Effector CD8-positive, alpha-beta T cell (primary cell): ENCODE measurements around the gene MARCKS.
"Not testable (repeated sequence)": the region's sequence is repeated elsewhere in the genome, so short reads cannot be mapped to it uniquely, and the experiment has no call there.

Experiments
- DNase-seq: peaks from one replicate; lab custom pipeline; 2025; lab: John Stamatoyannopoulos, UW

Gene MARCKS

DNA sequence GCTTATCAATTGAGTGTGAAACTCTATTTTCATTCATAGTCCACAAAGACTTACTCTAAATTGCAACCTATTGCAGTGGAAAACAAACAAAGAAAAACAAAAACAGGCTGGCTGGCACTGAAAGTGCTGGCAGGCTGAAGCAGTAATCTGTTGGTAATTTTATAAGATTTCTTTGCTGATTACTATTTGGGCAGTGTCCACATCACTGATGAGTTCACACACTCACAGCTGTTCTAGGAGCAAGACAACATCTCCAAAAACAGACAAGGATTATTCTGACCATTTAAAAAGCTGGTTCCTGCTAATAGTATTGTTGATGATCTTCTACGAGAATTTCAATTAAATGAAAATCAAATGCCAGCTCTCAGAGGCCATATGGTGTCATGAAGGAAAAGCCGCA lies 26.9 kb downstream of the MARCKS start:
- no peak for DNase-seq

GRCh38 chr6:113886512-113886911 lies 29.4 kb downstream of the MARCKS start:
- DNase-seq = no peak

GRCh38 chr6:113888493-113888892 lies 31.3 kb downstream of the MARCKS start:
- DNase-seq = no peak

DNA sequence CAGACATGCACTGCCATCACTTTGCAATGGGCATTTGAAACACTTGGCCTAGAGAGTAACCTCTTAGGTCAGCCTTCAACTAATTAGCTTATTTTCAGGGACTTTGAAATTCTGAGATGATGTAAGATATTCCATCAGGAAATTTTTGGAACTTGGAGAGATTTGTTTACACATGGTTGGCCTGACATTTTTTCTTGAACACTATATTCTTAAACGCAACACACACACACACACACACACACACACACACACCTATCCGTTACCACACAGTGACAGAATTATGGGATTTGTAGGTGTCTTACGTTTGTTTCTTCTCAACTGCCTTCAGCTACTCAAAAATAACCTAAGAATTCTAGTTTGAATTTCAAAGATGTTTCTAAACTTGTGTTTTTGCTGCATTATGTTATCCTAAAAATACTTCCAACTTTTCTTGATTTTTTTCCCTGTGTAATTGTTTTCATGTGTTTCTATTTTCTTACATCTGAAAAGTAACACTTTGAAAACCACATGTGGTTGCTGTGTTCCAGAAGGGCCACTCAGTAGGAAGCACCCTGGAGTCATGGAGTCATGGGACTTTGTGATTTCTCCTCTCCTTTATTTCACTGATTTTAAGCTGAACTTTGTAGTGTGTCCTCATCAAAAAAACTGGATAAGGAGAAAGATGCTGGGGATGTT lies 31.9 kb downstream of the MARCKS start:
- DNase-seq = no peak

- no peak for DNase-seq
Measured at GRCh38 chr6:113893451-113893850, 36.3 kb downstream of the MARCKS start.

DNA sequence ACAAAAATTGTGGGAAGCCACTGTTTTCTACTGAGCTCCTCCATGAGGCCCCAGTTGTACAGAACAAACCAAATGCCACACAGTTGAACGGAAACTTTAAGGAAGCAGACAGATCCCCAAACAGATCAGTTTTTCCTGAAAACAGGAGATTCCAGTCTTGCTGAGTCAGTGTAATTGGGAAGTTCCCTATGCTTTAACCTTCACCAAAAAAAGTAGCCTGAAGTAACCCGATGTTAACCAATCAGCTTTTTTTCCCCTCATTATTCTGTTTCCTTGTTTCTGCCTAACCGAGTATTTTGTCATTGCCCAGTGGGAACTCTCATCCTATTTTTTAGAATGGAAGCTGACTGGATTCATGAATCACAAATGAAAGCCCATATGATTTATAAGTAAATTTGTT lies 36.7 kb downstream of the MARCKS start:
- no peak for DNase-seq

- DNase-seq = no peak
Measured at GRCh38 chr6:113894712-113895674, 37.8 kb downstream of the MARCKS start.

- DNase-seq = no peak
Measured at GRCh38 chr6:113901482-113901881, 44.3 kb downstream of the MARCKS start.

DNA sequence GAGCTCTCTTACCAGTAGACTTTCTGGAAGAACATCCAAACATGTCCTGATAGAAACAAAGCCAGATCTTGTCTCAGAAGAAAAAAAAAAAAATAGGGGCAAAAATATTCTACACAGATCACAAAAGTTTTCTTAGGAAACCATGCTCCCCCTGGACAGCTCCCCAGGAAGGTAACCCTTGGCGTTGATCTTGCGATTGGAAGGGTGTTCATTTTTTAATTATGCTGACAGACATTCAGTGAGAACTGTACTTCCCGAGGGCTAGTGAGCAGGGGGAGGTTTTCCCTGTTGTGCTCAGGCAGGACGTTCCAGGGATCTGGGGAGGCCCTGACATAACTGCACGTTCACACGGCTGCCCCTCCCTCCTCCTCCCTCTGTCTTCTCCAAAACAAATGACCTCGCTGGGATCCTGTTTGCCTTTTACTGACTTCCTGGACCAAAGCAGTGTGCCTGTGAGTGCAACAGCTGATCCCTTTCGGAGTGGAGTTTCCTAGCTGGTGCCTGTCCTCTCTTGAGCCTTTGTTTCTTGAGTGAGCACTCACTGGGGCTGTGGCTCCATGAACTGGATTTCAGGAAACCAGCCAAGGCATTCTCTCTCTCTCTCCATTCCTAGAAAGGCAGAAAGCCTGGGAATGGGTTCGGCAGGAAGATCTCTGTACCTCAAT lies 46.7 kb downstream of the MARCKS start:
- no peak for DNase-seq

DNA sequence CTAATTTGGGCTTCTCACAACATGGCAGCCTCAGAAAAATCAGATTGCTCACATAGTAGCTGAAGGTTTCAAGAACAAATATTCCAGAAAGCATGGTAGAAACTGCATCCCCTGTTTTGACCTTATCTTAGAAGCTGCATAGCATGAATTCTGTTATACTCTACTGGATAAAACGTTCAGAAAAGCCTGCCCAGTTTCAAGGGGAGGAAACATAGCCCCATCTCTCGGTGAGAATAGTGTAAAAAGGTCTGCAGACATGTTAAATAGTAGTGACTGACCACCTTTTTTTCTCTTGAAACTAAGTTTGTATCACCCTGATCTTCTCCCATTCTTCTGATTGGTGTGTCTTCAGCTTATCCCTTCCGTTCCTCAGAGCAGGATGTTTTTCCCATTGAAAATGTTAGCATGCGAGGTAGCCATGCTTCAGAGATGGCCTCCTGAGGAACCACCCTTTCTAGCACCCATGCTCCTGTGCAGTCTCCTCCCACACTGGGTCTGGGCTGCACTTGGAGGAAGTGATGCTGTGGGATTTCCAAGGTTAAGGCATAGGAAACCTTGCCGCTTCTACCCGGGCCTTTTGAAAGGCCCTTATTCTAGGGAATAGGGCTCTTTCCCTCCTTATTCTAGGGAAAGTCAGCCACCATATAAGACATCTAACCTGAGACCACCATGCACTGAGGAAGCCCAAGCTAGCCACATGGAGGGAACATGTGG lies 50.1 kb downstream of the MARCKS start:
- DNase-seq = no peak

GRCh38 chr6:113908801-113909200 lies 51.7 kb downstream of the MARCKS start:
- DNase-seq = no peak

GRCh38 chr6:113909224-113909856 lies 52.2 kb downstream of the MARCKS start:
- no peak for DNase-seq

GRCh38 chr6:113910285-113910684 lies 53.1 kb downstream of the MARCKS start:
- not testable (repeated sequence) for DNase-seq
